ENCODE results near the gene PHLPP1. TPM values are rescaled to one million over a fixed set of nuclear protein-coding genes. Genes with fewer than 3 reads are reported as not detected.

The PHLPP1 gene
- total RNA-seq, 1 experiment from 2014 or later: 39.9 TPM

DNA sequence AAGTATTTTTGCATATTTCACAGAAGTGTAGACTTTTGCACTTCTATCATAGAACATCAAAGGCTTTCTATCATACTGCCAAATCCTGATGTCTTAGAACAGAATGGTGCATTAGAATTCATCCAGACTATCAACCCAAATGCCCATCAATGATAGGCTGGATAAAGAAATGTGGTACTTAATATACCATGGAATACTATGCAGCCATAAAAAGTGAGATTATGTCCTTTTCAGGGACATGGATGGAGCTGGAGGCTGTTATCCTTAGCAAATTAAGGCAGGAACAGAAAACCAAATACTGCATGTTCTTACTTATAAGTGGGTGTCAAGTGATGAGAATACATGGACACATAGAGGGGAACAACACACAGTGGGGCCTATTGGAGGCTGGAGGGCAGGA is 150.2 kb downstream of the PHLPP1 start:
- Mint-ChIP-seq H3K27me3 (ENCODE audit: low read depth) (no peaks in the 10 kb centered on the region), H3K36me3 (ENCODE audit: insufficient read depth in 1 of 3, low read depth in 3 of 3) (peaks cover 13 to 37% (median 16%) of the 10 kb centered on the region in 3 experiments; a peak in 6 of 7 replicates), H3K9me3 (no peaks in the 10 kb centered on the region), H3K4me1 (peaks cover 0 to 7% of the 10 kb centered on the region in 2 experiments; a peak in 1 of 4 replicates), H3K4me3 (no peak overlapping the region), H3K27ac (0 out of 7 replicates have a peak overlapping the region, but pooled peaks of 1 of the 3 experiments have one; percentile 66)
- no peak overlapping the region for H3K23ac ChIP-seq (ENCODE audit: insufficient read length, low read depth, low read length)
- no peak for DNase-seq
- H3K4me1 ChIP-seq (ENCODE audit: insufficient read depth, low read length): no peaks in the 10 kb centered on the region
- H3K9me3 ChIP-seq (ENCODE audit: control insufficient read depth, low read depth, low read length): no peaks in the 10 kb centered on the region
- no peaks in the 10 kb centered on the region for H3K23me2 ChIP-seq (ENCODE audit: insufficient read length, low read depth, low read length, poor library complexity, severe bottlenecking)
- no peak overlapping the region for H3K14ac ChIP-seq (ENCODE audit: insufficient read depth, low read length)
- H2BK20ac ChIP-seq (ENCODE audit: low read depth, low read length, poor library complexity, severe bottlenecking): no peak overlapping the region
- H3K9ac ChIP-seq (ENCODE audit: extremely low read depth, insufficient read length, low read length): no peak overlapping the region
- H3K4ac ChIP-seq (ENCODE audit: low read depth, low read length): no peak overlapping the region
- no peak overlapping the region for H4K5ac ChIP-seq (ENCODE audit: insufficient read length, low read depth, low read length)
- H2BK120ac ChIP-seq (ENCODE audit: low read depth, low read length, poor library complexity, severe bottlenecking): no peak overlapping the region
- peaks cover 2% of the 10 kb centered on the region for H3K79me1 ChIP-seq (ENCODE audit: insufficient read depth, low read depth, low read length, poor library complexity, severe bottlenecking)
- no peak overlapping the region for H3K18ac ChIP-seq (ENCODE audit: insufficient read length, low read depth, low read length)
- H2BK5ac ChIP-seq (ENCODE audit: insufficient read length, low read length): no peak overlapping the region
- H4K8ac ChIP-seq (replicated peaks; ENCODE audit: insufficient read length, low read depth, low read length): no peak overlapping the region
- no peaks in the 10 kb centered on the region; the same call in 1 of the 2 replicates for H3K79me2 ChIP-seq (ENCODE audit: insufficient read depth, low read length)
- no peaks in the 10 kb centered on the region for H3K27me3 ChIP-seq (ENCODE audit: insufficient read depth, low read length)
- TF ChIP-seq, protein P1, sequence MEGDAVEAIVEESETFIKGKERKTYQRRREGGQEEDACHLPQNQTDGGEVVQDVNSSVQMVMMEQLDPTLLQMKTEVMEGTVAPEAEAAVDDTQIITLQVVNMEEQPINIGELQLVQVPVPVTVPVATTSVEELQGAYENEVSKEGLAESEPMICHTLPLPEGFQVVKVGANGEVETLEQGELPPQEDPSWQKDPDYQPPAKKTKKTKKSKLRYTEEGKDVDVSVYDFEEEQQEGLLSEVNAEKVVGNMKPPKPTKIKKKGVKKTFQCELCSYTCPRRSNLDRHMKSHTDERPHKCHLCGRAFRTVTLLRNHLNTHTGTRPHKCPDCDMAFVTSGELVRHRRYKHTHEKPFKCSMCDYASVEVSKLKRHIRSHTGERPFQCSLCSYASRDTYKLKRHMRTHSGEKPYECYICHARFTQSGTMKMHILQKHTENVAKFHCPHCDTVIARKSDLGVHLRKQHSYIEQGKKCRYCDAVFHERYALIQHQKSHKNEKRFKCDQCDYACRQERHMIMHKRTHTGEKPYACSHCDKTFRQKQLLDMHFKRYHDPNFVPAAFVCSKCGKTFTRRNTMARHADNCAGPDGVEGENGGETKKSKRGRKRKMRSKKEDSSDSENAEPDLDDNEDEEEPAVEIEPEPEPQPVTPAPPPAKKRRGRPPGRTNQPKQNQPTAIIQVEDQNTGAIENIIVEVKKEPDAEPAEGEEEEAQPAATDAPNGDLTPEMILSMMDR (conservative IDR thresholded peaks at IDR 0.05): no peak
- no peak overlapping the region for H2BK12ac ChIP-seq (ENCODE audit: insufficient read length, low read depth, low read length)
- no peak overlapping the region for H3K27ac ChIP-seq (ENCODE audit: insufficient read length, low read depth, low read length)
- H3T11ph ChIP-seq (ENCODE audit: low read length): no peak overlapping the region
- H2AFZ ChIP-seq (ENCODE audit: low read length): no peak overlapping the region
- H3K4me2 ChIP-seq (ENCODE audit: insufficient read depth, insufficient read length, low read length): no peak overlapping the region
- no peak overlapping the region for H3K56ac ChIP-seq (ENCODE audit: insufficient read length, low read depth, low read length)
- no peak overlapping the region for H4K91ac ChIP-seq (ENCODE audit: insufficient read length, low read depth, low read length)
- H2AK5ac ChIP-seq (ENCODE audit: insufficient read length, low read length): no peak overlapping the region
- no peaks in the 10 kb centered on the region for H4K20me1 ChIP-seq (ENCODE audit: control insufficient read depth, insufficient read depth, insufficient read length)
- no peak overlapping the region for H2BK15ac ChIP-seq (ENCODE audit: low read depth, low read length)

Data from H9 (cell line).